ENCODE data around the gene TMEM35B.

TMEM35B gene

GRCh38 chr1:34982820-34983376 is 2.2 kb downstream of the TMEM35B start:
- Mint-ChIP-seq H3K4me3 (peak overlapping the region; percentile 49), H3K4me1 (peaks cover 17% of the 10 kb centered on the region), H3K9me3 (no peaks in the 10 kb centered on the region), H3K27ac (no peak overlapping the region), H3K36me3 (ENCODE audit: low read depth) (peaks cover 8% of the 10 kb centered on the region), H3K27me3 (ENCODE audit: low read depth, poor library complexity) (peaks cover 11% of the 10 kb centered on the region)
- no peak for DNase-seq
- no peak for TF ChIP-seq CTCF (IDR thresholded peaks at IDR 0.05)

- Mint-ChIP-seq H3K36me3 (ENCODE audit: low read depth) (peaks cover 9% of the 10 kb centered on the region), H3K27me3 (ENCODE audit: low read depth, poor library complexity) (peaks cover 13% of the 10 kb centered on the region), H3K4me3 (no peak overlapping the region), H3K9me3 (no peaks in the 10 kb centered on the region), H3K27ac (no peak overlapping the region), H3K4me1 (peaks cover 17% of the 10 kb centered on the region)
- no peak for TF ChIP-seq CTCF (IDR thresholded peaks at IDR 0.05)
- no peak for DNase-seq
Observed at GRCh38 chr1:34980715-34981114, 4.4 kb downstream of the TMEM35B start.

GRCh38 chr1:34978921-34979320 is 6.2 kb downstream of the TMEM35B start:
- no peaks in the 10 kb centered on the region for H3K9me3 Mint-ChIP-seq
- TF ChIP-seq CTCF (IDR thresholded peaks at IDR 0.05): no peak
- H3K27me3 Mint-ChIP-seq (ENCODE audit: low read depth, poor library complexity): peaks cover 13% of the 10 kb centered on the region
- no peak overlapping the region for H3K4me3 Mint-ChIP-seq
- peaks cover 9% of the 10 kb centered on the region for H3K4me1 Mint-ChIP-seq
- H3K36me3 Mint-ChIP-seq (ENCODE audit: low read depth): peaks cover 12% of the 10 kb centered on the region
- peak overlapping the region; percentile 89 for H3K27ac Mint-ChIP-seq
- no peak for DNase-seq

- Mint-ChIP-seq H3K4me3 (no peak overlapping the region), H3K27ac (no peak overlapping the region), H3K4me1 (peaks cover 1% of the 10 kb centered on the region), H3K27me3 (ENCODE audit: low read depth, poor library complexity) (peaks cover 13% of the 10 kb centered on the region), H3K36me3 (ENCODE audit: low read depth) (peaks cover 12% of the 10 kb centered on the region), H3K9me3 (no peaks in the 10 kb centered on the region)
- DNase-seq: no peak
- no peak for TF ChIP-seq CTCF (IDR thresholded peaks at IDR 0.05)
Observed at GRCh38 chr1:34977858-34978257, 7.3 kb downstream of the TMEM35B start.

- Mint-ChIP-seq H3K9me3 (no peaks in the 10 kb centered on the region), H3K27ac (no peak overlapping the region), H3K36me3 (ENCODE audit: low read depth) (peaks cover 12% of the 10 kb centered on the region), H3K4me1 (no peaks in the 10 kb centered on the region), H3K27me3 (ENCODE audit: low read depth, poor library complexity) (peaks cover 11% of the 10 kb centered on the region), H3K4me3 (no peak overlapping the region)
- no peak for DNase-seq
- no peak for TF ChIP-seq CTCF (IDR thresholded peaks at IDR 0.05)
Observed at GRCh38 chr1:34977210-34977471, 8.0 kb downstream of the TMEM35B start.

GRCh38 chr1:34976384-34977209 is 8.6 kb downstream of the TMEM35B start:
- Mint-ChIP-seq H3K4me3 (no peak overlapping the region), H3K9me3 (no peaks in the 10 kb centered on the region), H3K27me3 (ENCODE audit: low read depth, poor library complexity) (peaks cover 14% of the 10 kb centered on the region), H3K36me3 (ENCODE audit: low read depth) (peaks cover 12% of the 10 kb centered on the region), H3K27ac (no peak overlapping the region), H3K4me1 (no peaks in the 10 kb centered on the region)
- TF ChIP-seq CTCF (IDR thresholded peaks at IDR 0.05): no peak
- DNase-seq: no peak
